A673 (cell line): Measurements from ENCODE around the gene CDCA7L. TPM values are rescaled to one million over a fixed set of nuclear protein-coding genes. Genes with fewer than 3 reads are reported as not detected.
A peak's percentile ranks its signal among the peaks of the same experiment; 100 is the strongest.

Experiments
- Bru-seq: library from RNA; stranded (reverse); fragments of 400-500 nt; gene quantifications from one replicate; lab custom pipeline; 2021; lab: Mats Ljungman, UMichigan
- BruChase-seq, 2 experiments: library from RNA; stranded (reverse); fragments of 400-500 nt; gene quantifications; one replicate each; lab custom pipeline; 2021; lab: Mats Ljungman, UMichigan
- BruUV-seq: library from RNA; stranded (reverse); fragments of 400-500 nt; replicated peaks from 2 replicates; lab custom pipeline; 2021; lab: Mats Ljungman, UMichigan
- CTCF ChIA-PET: fragments of 300-600 bp; sonication (Branson Sonifier 250); formaldehyde crosslinking; loops from one replicate; lab custom pipeline; 2022; ENCODE audit warnings: antibody characterized with exemption; lab: Charles Lee
- POLR2A ChIA-PET: fragments of 300-600 bp; sonication (Branson Sonifier 250); formaldehyde crosslinking; loops from one replicate; lab custom pipeline; 2022; ENCODE audit warnings: antibody characterized with exemption; ENCODE audit not compliant: low non-redundant PET; lab: Charles Lee
- DNase-seq: peaks from one replicate; pipeline ENCODE4 v3.0.0-alpha.2; 2015; ENCODE audit warnings: low spot score
- H3K27ac ChIP-seq: fragments of 200-600 bp; sonication (generic); 2 replicates; pipeline ENCODE4 v1.5.1; 2016; ENCODE audit warnings: mixed run types, low read depth, mild to moderate bottlenecking, mixed read lengths, antibody characterized with exemption, low read length; ENCODE audit not compliant: poor library complexity, severe bottlenecking
- H3K27me3 ChIP-seq: fragments of 200-600 bp; sonication (generic); replicated peaks from 2 replicates; pipeline ENCODE4 v1.6.1; 2017; ENCODE audit warnings: mixed run types, low read depth, mild to moderate bottlenecking, mixed read lengths, antibody characterized with exemption, low read length; ENCODE audit not compliant: insufficient read depth, poor library complexity
- H3K36me3 ChIP-seq: fragments of 200-600 bp; sonication (generic); 2 replicates; pipeline ENCODE4 v1.6.1; 2016; ENCODE audit warnings: mixed run types, mild to moderate bottlenecking, mixed read lengths, antibody characterized with exemption, low read length; ENCODE audit not compliant: insufficient read depth, poor library complexity, severe bottlenecking
- H3K4me1 ChIP-seq: fragments of 200-600 bp; sonication (generic); 2 replicates; pipeline ENCODE4 v1.6.1; 2017; ENCODE audit warnings: mixed run types, mild to moderate bottlenecking, mixed read lengths, antibody characterized with exemption, low read length; ENCODE audit not compliant: insufficient read depth, poor library complexity, severe bottlenecking
- H3K4me3 ChIP-seq: fragments of 200-600 bp; sonication (generic); 2 replicates; pipeline ENCODE4 v1.5.1; 2016; ENCODE audit warnings: low read depth, mixed run types, mild to moderate bottlenecking, mixed read lengths, low read length; ENCODE audit not compliant: poor library complexity, severe bottlenecking
- H3K9me3 ChIP-seq: fragments of 200-600 bp; sonication (generic); 2 replicates; pipeline ENCODE4 v1.6.1; 2016; ENCODE audit warnings: mixed run types, low read depth, mild to moderate bottlenecking, mixed read lengths, antibody characterized with exemption, low read length; ENCODE audit not compliant: poor library complexity, severe bottlenecking
- CTCF ChIP-seq: fragments of 300-800, 200-600 bp; sonication (generic); conservative IDR thresholded peaks from 2 replicates; pipeline ENCODE4 v1.5.1; 2017; ENCODE audit warnings: low read depth, mild to moderate bottlenecking, antibody characterized with exemption, low read length, moderate library complexity, mixed read lengths
- EZH2 ChIP-seq: fragments of 200-600 bp; sonication (generic); IDR thresholded peaks from 2 replicates; pipeline ENCODE4 v1.6.1; 2017; ENCODE audit warnings: borderline replicate concordance, low read depth, mild to moderate bottlenecking, mixed read lengths, antibody characterized with exemption, low read length; ENCODE audit not compliant: poor library complexity, severe bottlenecking
- intact Hi-C: fragments of 100-400 bp; cut with micrococcal nuclease; formaldehyde crosslinking; loops from one replicate; pipeline ENCODE4 v1.10.0; 2022; ENCODE audit not compliant: unreplicated experiment
- long read RNA-seq: library from polyadenylated mRNA; stranded (forward); transcript quantifications from one replicate; pipeline ENCODE4 v2.0.0, GENCODE V29; 2022
- total RNA-seq: library from RNA; stranded (reverse); gene quantifications from 2 replicates; pipeline ENCODE4 v1.2.3, GENCODE V29; 2021

The CDCA7L gene
- total RNA-seq (80.9 and 89.2 TPM in 2 replicates), Bru-seq, nascent RNA (percentile 90 among the genes with signal in this experiment), BruChase-seq, experiment 1, labeled RNA remaining after a 2-hour chase (percentile 80 among the genes with signal in this experiment), BruChase-seq, experiment 2, labeled RNA remaining after a 6-hour chase (percentile 84 among the genes with signal in this experiment)
- long read RNA-seq, transcript CDCA7L-203 (10 exons, 3,066 nt) = major isoform, 98 of 253 reads
- long read RNA-seq, transcript CDCA7L-201 (11 exons, 2,915 nt) = minor isoform, 5 of 253 reads
- long read RNA-seq, transcript CDCA7L-202 (9 exons, 1,830 nt) = minor isoform, 47 of 253 reads
- long read RNA-seq, partial matches to known transcripts = 11 of 253 reads
- long read RNA-seq, other reads (novel, unspliced or antisense) = 92 of 253 reads

GRCh38 chr7:21945454-21946221, at the start of gene CDCA7L:
TSS of gene CDCA7L (minus strand) at chr7:21945899. CDS start at chr7:21945804, 95 bp downstream.
- Histone ChIP-seq H3K4me3 (peak within 1 kb of the TSS; percentile 73), H3K27me3 (no peaks in the 10 kb centered on the region), H3K36me3 (no peaks in the 10 kb centered on the region), H3K27ac (peak within 1 kb of the TSS; percentile 96), H3K4me1 (peaks cover 38% of the 10 kb centered on the region), H3K9me3 (no peaks in the 10 kb centered on the region)
- BruUV-seq = no TSS peak
- ChIA-PET POLR2A (interaction anchor here (0.7 kb wide), 1 partner anchor 77 kb away, joined by 3 read pairs; no protein-coding TSS in a partner anchor), CTCF (no interaction called here)
- intact Hi-C loops = loop anchor here (2.0 kb wide), 1 partner anchor 33 kb away; no protein-coding TSS in a partner anchor
- no peak for TF ChIP-seq EZH2
- no peak for TF ChIP-seq CTCF
- DNase-seq = peak; percentile 88

- CTCF ChIA-PET = no interaction called here
- no peak for TF ChIP-seq EZH2
- no peak for TF ChIP-seq CTCF
- H3K4me1 ChIP-seq = no peaks in the 10 kb centered on the region
- no TSS peak for BruUV-seq
- no peak overlapping the region for H3K27ac ChIP-seq
- no peaks in the 10 kb centered on the region for H3K9me3 ChIP-seq
- no peak overlapping the region for H3K4me3 ChIP-seq
- no peak for DNase-seq
- H3K36me3 ChIP-seq = no peaks in the 10 kb centered on the region
- no peaks in the 10 kb centered on the region for H3K27me3 ChIP-seq
- POLR2A ChIA-PET = no interaction called here
- intact Hi-C loops = no loop called here
Observed at GRCh38 chr7:21986096-21986495, 40.4 kb upstream of the CDCA7L start.

GRCh38 chr7:21984042-21984441, 38.3 kb upstream of the CDCA7L start:
- intact Hi-C loops = no loop called here
- no peaks in the 10 kb centered on the region for H3K4me1 ChIP-seq
- no peak overlapping the region for H3K27ac ChIP-seq
- no peaks in the 10 kb centered on the region for H3K9me3 ChIP-seq
- POLR2A ChIA-PET = no interaction called here
- H3K36me3 ChIP-seq = no peaks in the 10 kb centered on the region
- TF ChIP-seq CTCF = no peak
- TF ChIP-seq EZH2 = no peak
- CTCF ChIA-PET = no interaction called here
- BruUV-seq = no TSS peak
- no peak overlapping the region for H3K4me3 ChIP-seq
- H3K27me3 ChIP-seq = no peaks in the 10 kb centered on the region
- DNase-seq = peak; percentile 7
